ENCODE data around the gene BASP1.

BASP1 gene

GRCh38 chr5:17265041-17265440 lies 47.6 kb downstream of the BASP1 start:
- TF ChIP-seq ZNF8 (CRISPR knock-in tag; IDR thresholded peaks at IDR 0.05) = no peak
- no peak for TF ChIP-seq ZFP3 (CRISPR knock-in tag; IDR thresholded peaks at IDR 0.05)
- ATAC-seq = no peak

- no peak for ATAC-seq
- no peak for TF ChIP-seq ZNF8 (CRISPR knock-in tag; IDR thresholded peaks at IDR 0.05)
- no peak for TF ChIP-seq ARNTL (CRISPR knock-in tag; IDR thresholded peaks at IDR 0.05; ENCODE audit: borderline replicate concordance, low read depth)
- no peak for TF ChIP-seq PATZ1 (CRISPR knock-in tag; IDR thresholded peaks at IDR 0.05; ENCODE audit: borderline replicate concordance)
- TF ChIP-seq TCF4 (CRISPR knock-in tag; IDR thresholded peaks at IDR 0.05; ENCODE audit: borderline replicate concordance) = no peak
- no peak for TF ChIP-seq CSRNP3 (CRISPR knock-in tag; IDR thresholded peaks at IDR 0.05)
- no peak for TF ChIP-seq GLIS3 (CRISPR knock-in tag; IDR thresholded peaks at IDR 0.05)
- no peak for TF ChIP-seq OSR1 (CRISPR knock-in tag; IDR thresholded peaks at IDR 0.05)
- TF ChIP-seq TOX (CRISPR knock-in tag; IDR thresholded peaks at IDR 0.05; ENCODE audit: borderline replicate concordance) = no peak
- TF ChIP-seq PPARA (CRISPR knock-in tag; IDR thresholded peaks at IDR 0.05; ENCODE audit: borderline replicate concordance) = no peak
- TF ChIP-seq ZC3H10 (CRISPR knock-in tag; IDR thresholded peaks at IDR 0.05) = no peak
- TF ChIP-seq ISL1 (CRISPR knock-in tag; IDR thresholded peaks at IDR 0.05) = no peak
- TF ChIP-seq SNAI2 (CRISPR knock-in tag; IDR thresholded peaks at IDR 0.05) = no peak
- no peak for TF ChIP-seq TSHZ2 (CRISPR knock-in tag; IDR thresholded peaks at IDR 0.05)
- TF ChIP-seq ZFP30 (CRISPR knock-in tag; IDR thresholded peaks at IDR 0.05) = no peak
- no peak for TF ChIP-seq RARB (CRISPR knock-in tag; IDR thresholded peaks at IDR 0.05)
- TF ChIP-seq ESRRG (CRISPR knock-in tag; IDR thresholded peaks at IDR 0.05) = no peak
- no peak for TF ChIP-seq BACH2 (CRISPR knock-in tag; IDR thresholded peaks at IDR 0.05; ENCODE audit: borderline replicate concordance)
- TF ChIP-seq POU6F1 (CRISPR knock-in tag; IDR thresholded peaks at IDR 0.05; ENCODE audit: borderline replicate concordance, low read depth) = no peak
- no peak for TF ChIP-seq ZNF70 (CRISPR knock-in tag; IDR thresholded peaks at IDR 0.05)
- TF ChIP-seq ZNF565 (CRISPR knock-in tag; conservative IDR thresholded peaks at IDR 0.05; ENCODE audit: low read depth) = no peak
Observed at GRCh38 chr5:17267106-17267505, 49.7 kb downstream of the BASP1 start.

GRCh38 chr5:17269201-17269600 lies 51.8 kb downstream of the BASP1 start:
- no peak for ATAC-seq
- no peak for TF ChIP-seq ZFP3 (CRISPR knock-in tag; IDR thresholded peaks at IDR 0.05)
- no peak for TF ChIP-seq ZNF8 (CRISPR knock-in tag; IDR thresholded peaks at IDR 0.05)
- TF ChIP-seq TOX (CRISPR knock-in tag; IDR thresholded peaks at IDR 0.05; ENCODE audit: borderline replicate concordance) = no peak
- TF ChIP-seq RARB (CRISPR knock-in tag; IDR thresholded peaks at IDR 0.05) = no peak
- no peak for TF ChIP-seq ARNTL (CRISPR knock-in tag; IDR thresholded peaks at IDR 0.05; ENCODE audit: borderline replicate concordance, low read depth)
- no peak for TF ChIP-seq ZNF565 (CRISPR knock-in tag; conservative IDR thresholded peaks at IDR 0.05; ENCODE audit: low read depth)
- no peak for TF ChIP-seq TCF4 (CRISPR knock-in tag; IDR thresholded peaks at IDR 0.05; ENCODE audit: borderline replicate concordance)
- TF ChIP-seq CREB5 (CRISPR knock-in tag; IDR thresholded peaks at IDR 0.05; ENCODE audit: low read depth) = no peak
- TF ChIP-seq POU6F1 (CRISPR knock-in tag; IDR thresholded peaks at IDR 0.05; ENCODE audit: borderline replicate concordance, low read depth) = no peak
- TF ChIP-seq CSDC2 (CRISPR knock-in tag; IDR thresholded peaks at IDR 0.05) = no peak
- no peak for TF ChIP-seq PPARA (CRISPR knock-in tag; IDR thresholded peaks at IDR 0.05; ENCODE audit: borderline replicate concordance)
- TF ChIP-seq GLIS3 (CRISPR knock-in tag; IDR thresholded peaks at IDR 0.05) = no peak
- TF ChIP-seq ZC3H10 (CRISPR knock-in tag; IDR thresholded peaks at IDR 0.05) = no peak
- TF ChIP-seq SNAI2 (CRISPR knock-in tag; IDR thresholded peaks at IDR 0.05) = no peak
- TF ChIP-seq BACH2 (CRISPR knock-in tag; IDR thresholded peaks at IDR 0.05; ENCODE audit: borderline replicate concordance) = no peak
- TF ChIP-seq ESRRG (CRISPR knock-in tag; IDR thresholded peaks at IDR 0.05) = no peak
- no peak for TF ChIP-seq TSHZ2 (CRISPR knock-in tag; IDR thresholded peaks at IDR 0.05)
- no peak for TF ChIP-seq ISL1 (CRISPR knock-in tag; IDR thresholded peaks at IDR 0.05)
